Endothelial cell of umbilical vein (primary cell): ENCODE measurements around the gene DIS3L2. TPM values are rescaled to one million over a fixed set of nuclear protein-coding genes. Genes with fewer than 3 reads are reported as not detected.

Source experiments
- BruUV-seq: library from RNA; stranded (reverse); fragments of 400-500 nt; replicated peaks from 2 replicates; lab custom pipeline; 2021; lab: Mats Ljungman, UMichigan
- CTCF ChIA-PET: fragments of 300-600, 350-600 bp; sonication (Branson Sonifier 250); formaldehyde crosslinking; loops from one replicate; lab custom pipeline; 2021; ENCODE audit warnings: antibody characterized with exemption, inconsistent platforms; lab: Charles Lee
- POLR2A ChIA-PET: fragments of 300-600, 350-600 bp; sonication (Branson Sonifier 250); formaldehyde crosslinking; loops from one replicate; lab custom pipeline; 2021; ENCODE audit warnings: antibody characterized with exemption, inconsistent platforms; lab: Charles Lee
- DNase-seq: peaks from one replicate; pipeline ENCODE4 v3.0.0-alpha.2; 2011; ENCODE audit warnings: low read depth, low spot score
- FAIRE-seq: peaks from 2 replicates; lab custom pipeline; 2011; peaks lifted over from hg19 to GRCh38; lab: Jason Lieb, UNC
- H2AFZ ChIP-seq: 2 replicates; pipeline ENCODE4 v1.6.0; 2012; ENCODE audit warnings: low read depth, low read length, control low read depth, inconsistent platforms
- H3K27ac ChIP-seq: 2 replicates; pipeline ENCODE4 v1.5.1; 2011; ENCODE audit warnings: low read depth, mild to moderate bottlenecking, control low read depth, low read length, moderate library complexity; ENCODE audit not compliant: insufficient read depth
- H3K27me3 ChIP-seq, 2 experiments: 2 replicates each; pipeline versions ENCODE4 v1.6.0 to v1.6.1; 2011; ENCODE audit warnings: low read length in 2 of 2, mixed read lengths in 1 of 2; ENCODE audit not compliant: control insufficient read depth in 2 of 2, insufficient read depth in 2 of 2
- H3K36me3 ChIP-seq, 2 experiments: 2 replicates in 1 of 2; 3 replicates in 1 of 2; pipeline ENCODE4 v1.5.1; 2011; ENCODE audit warnings: low read length in 2 of 2, mild to moderate bottlenecking in 1 of 2, moderate library complexity in 1 of 2; ENCODE audit not compliant: control insufficient read depth in 2 of 2, insufficient read depth in 2 of 2; ENCODE audit errors: extremely low read depth in 1 of 2
- H3K4me1 ChIP-seq: 3 replicates; pipeline ENCODE4 v1.5.1; 2011; ENCODE audit warnings: mild to moderate bottlenecking, low read length; ENCODE audit not compliant: control insufficient read depth, insufficient read depth; ENCODE audit errors: extremely low read depth
- H3K4me2 ChIP-seq: 2 replicates; pipeline ENCODE4 v1.6.1; 2011; ENCODE audit warnings: low read length, control low read depth, mixed read lengths; ENCODE audit not compliant: insufficient read depth
- H3K4me3 ChIP-seq, 3 experiments: fragments of 200-600 bp in 1 of 3; sonication (generic), shearing (Covaris generic) in 1 of 3; replicated peaks in 1 of 3; 2 replicates each; pipeline ENCODE4 v1.5.1; 2011 to 2016; ENCODE audit warnings: control low read depth in 3 of 3, low read length in 3 of 3, mild to moderate bottlenecking in 2 of 3, inconsistent platforms in 1 of 3, low read depth in 1 of 3, moderate library complexity in 1 of 3; ENCODE audit not compliant: insufficient read depth in 1 of 3
- H3K79me2 ChIP-seq: 2 replicates; pipeline ENCODE4 v1.6.0; 2012; ENCODE audit warnings: low read length, inconsistent platforms; ENCODE audit not compliant: control insufficient read depth, insufficient read depth
- H3K9ac ChIP-seq: replicated peaks from 2 replicates; pipeline ENCODE3; 2011; ENCODE audit warnings: low read length, control low read depth; ENCODE audit not compliant: insufficient read depth; ENCODE audit errors: extremely low read depth
- H3K9me1 ChIP-seq: replicated peaks from 3 replicates; pipeline ENCODE4 v1.6.0; 2011; ENCODE audit warnings: mild to moderate bottlenecking, low read length; ENCODE audit not compliant: control insufficient read depth, insufficient read depth; ENCODE audit errors: extremely low read depth
- H3K9me3 ChIP-seq: replicated peaks from 2 replicates; pipeline ENCODE4 v1.5.1; 2012; ENCODE audit warnings: low read length, inconsistent platforms; ENCODE audit not compliant: control insufficient read depth, insufficient read depth
- H4K20me1 ChIP-seq: replicated peaks from 2 replicates; pipeline ENCODE3; 2011; ENCODE audit warnings: mild to moderate bottlenecking, low read length; ENCODE audit not compliant: control insufficient read depth, insufficient read depth; ENCODE audit errors: extremely low read depth
- EZH2 ChIP-seq: IDR thresholded peaks from 2 replicates; pipeline ENCODE4 v1.6.1; 2012; ENCODE audit warnings: borderline replicate concordance, low read depth, mild to moderate bottlenecking, moderate library complexity, low read length, inconsistent platforms; ENCODE audit not compliant: severe bottlenecking
- FOS ChIP-seq: IDR thresholded peaks from 2 replicates; pipeline ENCODE4 v1.6.1; 2011; ENCODE audit warnings: mild to moderate bottlenecking, low read length, moderate library complexity, borderline replicate concordance; ENCODE audit not compliant: insufficient read depth
- GATA2 ChIP-seq: IDR thresholded peaks from 2 replicates; pipeline ENCODE4 v1.7.0; 2011; ENCODE audit warnings: low read depth, mild to moderate bottlenecking, moderate library complexity, mixed read lengths, low read length; ENCODE audit not compliant: insufficient read length, insufficient read depth
- JUN ChIP-seq: IDR thresholded peaks from 2 replicates; pipeline ENCODE4 v1.6.1; 2011; ENCODE audit warnings: borderline replicate concordance, low read depth; ENCODE audit not compliant: insufficient read length, insufficient read depth
- MYC ChIP-seq: IDR thresholded peaks from one replicate; pipeline ENCODE4 v1.6.1; 2011; ENCODE audit warnings: mild to moderate bottlenecking, low read depth, low read length
- POLR2A ChIP-seq: IDR thresholded peaks from 2 replicates; pipeline ENCODE4 v1.6.1; 2012; ENCODE audit warnings: low read depth, mild to moderate bottlenecking, control low read depth, low read length
- POLR2AphosphoS5 ChIP-seq: IDR thresholded peaks from 2 replicates; pipeline ENCODE4 v1.6.1; 2012; ENCODE audit warnings: low read depth, mild to moderate bottlenecking, control low read depth, low read length, moderate library complexity; ENCODE audit not compliant: insufficient read depth
- dilution Hi-C: fragments of 300-500 bp; cut with MboI; formaldehyde crosslinking; loops from one replicate; pipeline ENCODE4 v1.15.0; 2019; ENCODE audit warnings: low sequenced_read_pairs; ENCODE audit not compliant: extremely low pct_ligation_motif_present
- intact Hi-C: fragments of 100-400 bp; cut with micrococcal nuclease; formaldehyde crosslinking; loops from one replicate; pipeline ENCODE4 v1.10.0; 2022
- polyA plus RNA-seq, 4 experiments: library from polyadenylated mRNA; depleted of rRNA in 3 of 4; stranded (reverse) in 3 of 4; unstranded in 1 of 4; fragments of >200 nt; gene quantifications; 2 replicates each; pipeline versions ENCODE4 v1.2.1 to v1.2.3, GENCODE V29; 2011 to 2012; ENCODE audit warnings: missing spikeins in 1 of 4
- total RNA-seq: library from RNA; stranded (reverse); gene quantifications from 2 replicates; pipeline ENCODE4 v1.2.3, GENCODE V29; 2021
- TF ChIP-seq, protein P1 (sequence below): IDR thresholded peaks from 2 replicates; pipeline ENCODE4 v1.6.1; 2011; ENCODE audit not compliant: insufficient read depth, insufficient read length
- TF ChIP-seq, protein P2 (sequence below), 2 donors: IDR thresholded peaks; 1 replicate in 1 of 2; 2 replicates in 1 of 2; pipeline ENCODE4 v1.5.1; 2011; ENCODE audit warnings: low read length in 2 of 2, mild to moderate bottlenecking in 2 of 2, moderate library complexity in 2 of 2, control low read depth in 1 of 2, inconsistent platforms in 1 of 2, low read depth in 1 of 2; ENCODE audit not compliant: insufficient read depth in 1 of 2; ENCODE audit errors: extremely low read depth in 1 of 2

The DIS3L2 gene
- total and polyA plus RNA-seq, 2 donors (not counting 3 experiments of a cell fraction or from before 2014, with no cell fraction given), result 14.6 to 31.2 TPM

GRCh38 chr2:232073699-232074098 is 112.2 kb downstream of the DIS3L2 start:
- no TSS peak for BruUV-seq
- Histone ChIP-seq H3K4me3 (no peak overlapping the region), H3K9me3 (no peaks in the 10 kb centered on the region), H3K36me3 (no peaks in the 10 kb centered on the region), H3K9me1 (peaks cover 3% of the 10 kb centered on the region), H3K27me3 (no peaks in the 10 kb centered on the region), H4K20me1 (peaks cover 5% of the 10 kb centered on the region), H3K4me1 (peaks cover 16% of the 10 kb centered on the region), H3K79me2 (no peaks in the 10 kb centered on the region), H3K27ac (no peak overlapping the region), H2AFZ (no peak overlapping the region), H3K4me2 (peak overlapping the region; percentile 74), H3K9ac (no peak overlapping the region)
- CTCF ChIA-PET, result interaction anchor here (1.2 to 1.5 kb wide), 3 partner anchors 12 to 173 kb away, joined by 4 to 7 read pairs (median 6); no protein-coding TSS in a partner anchor
- DNase-seq (peak; percentile 6), FAIRE-seq (no peak)
- dilution Hi-C loops (no loop called here), intact Hi-C loops (no loop called here)
- POLR2A ChIA-PET, result interaction anchor here (1.1 kb wide), 1 partner anchor 62 kb away, joined by 3 read pairs; no protein-coding TSS in a partner anchor
- TF ChIP-seq FOS (no peak), POLR2AphosphoS5 (no peak), MYC (no peak), JUN (no peak), GATA2 (no peak), EZH2 (no peak), POLR2A (no peak)
- TF ChIP-seq, protein P1, sequence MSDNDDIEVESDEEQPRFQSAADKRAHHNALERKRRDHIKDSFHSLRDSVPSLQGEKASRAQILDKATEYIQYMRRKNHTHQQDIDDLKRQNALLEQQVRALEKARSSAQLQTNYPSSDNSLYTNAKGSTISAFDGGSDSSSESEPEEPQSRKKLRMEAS, result no peak
- TF ChIP-seq, protein P2, sequence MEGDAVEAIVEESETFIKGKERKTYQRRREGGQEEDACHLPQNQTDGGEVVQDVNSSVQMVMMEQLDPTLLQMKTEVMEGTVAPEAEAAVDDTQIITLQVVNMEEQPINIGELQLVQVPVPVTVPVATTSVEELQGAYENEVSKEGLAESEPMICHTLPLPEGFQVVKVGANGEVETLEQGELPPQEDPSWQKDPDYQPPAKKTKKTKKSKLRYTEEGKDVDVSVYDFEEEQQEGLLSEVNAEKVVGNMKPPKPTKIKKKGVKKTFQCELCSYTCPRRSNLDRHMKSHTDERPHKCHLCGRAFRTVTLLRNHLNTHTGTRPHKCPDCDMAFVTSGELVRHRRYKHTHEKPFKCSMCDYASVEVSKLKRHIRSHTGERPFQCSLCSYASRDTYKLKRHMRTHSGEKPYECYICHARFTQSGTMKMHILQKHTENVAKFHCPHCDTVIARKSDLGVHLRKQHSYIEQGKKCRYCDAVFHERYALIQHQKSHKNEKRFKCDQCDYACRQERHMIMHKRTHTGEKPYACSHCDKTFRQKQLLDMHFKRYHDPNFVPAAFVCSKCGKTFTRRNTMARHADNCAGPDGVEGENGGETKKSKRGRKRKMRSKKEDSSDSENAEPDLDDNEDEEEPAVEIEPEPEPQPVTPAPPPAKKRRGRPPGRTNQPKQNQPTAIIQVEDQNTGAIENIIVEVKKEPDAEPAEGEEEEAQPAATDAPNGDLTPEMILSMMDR (IDR thresholded peaks at IDR 0.05; ENCODE audit: extremely low read depth in 1 of 2, insufficient read depth in 1 of 2, low read depth in 1 of 2, low read length in 2 of 2), result no peak
